Measurements from ENCODE around the gene OR6C75.
"Not testable (repeated sequence)": the region's sequence is repeated elsewhere in the genome, so short reads cannot be mapped to it uniquely, and the experiment has no call there.

OR6C75 gene

DNA sequence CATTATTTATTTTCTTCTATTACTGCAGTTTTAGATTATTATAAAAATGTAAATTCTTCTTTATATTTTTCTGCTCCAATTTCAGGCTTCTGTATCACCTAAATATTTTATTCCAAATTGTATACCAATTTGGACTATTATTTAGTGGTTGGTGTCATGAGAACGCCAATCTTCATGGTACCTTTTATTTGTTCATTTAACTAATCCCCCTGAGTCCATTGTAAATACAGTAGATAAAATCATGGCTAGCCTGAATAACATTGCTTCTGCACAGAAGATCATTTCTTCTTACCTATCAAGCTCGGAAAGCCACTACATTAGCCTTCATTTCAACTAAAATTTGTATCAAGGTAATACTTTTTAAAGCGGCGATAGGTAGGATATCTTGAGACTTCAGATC lies at the start of gene OR6C75:
Gene OR6C75, plus strand, starts transcription at position 301 of the 400 bp plus-strand sequence. CDS start 2,136 bp downstream, outside the sequence.
- no peak for DNase-seq

GRCh38 chr12:55314043-55314442 lies 48.7 kb upstream of the OR6C75 start, which contains the start of gene OR6C1:
Gene OR6C1 (plus strand): TSS chr12:55314343. CDS start chr12:55320600, 6,257 bp downstream.
- DNase-seq, result no peak

DNA sequence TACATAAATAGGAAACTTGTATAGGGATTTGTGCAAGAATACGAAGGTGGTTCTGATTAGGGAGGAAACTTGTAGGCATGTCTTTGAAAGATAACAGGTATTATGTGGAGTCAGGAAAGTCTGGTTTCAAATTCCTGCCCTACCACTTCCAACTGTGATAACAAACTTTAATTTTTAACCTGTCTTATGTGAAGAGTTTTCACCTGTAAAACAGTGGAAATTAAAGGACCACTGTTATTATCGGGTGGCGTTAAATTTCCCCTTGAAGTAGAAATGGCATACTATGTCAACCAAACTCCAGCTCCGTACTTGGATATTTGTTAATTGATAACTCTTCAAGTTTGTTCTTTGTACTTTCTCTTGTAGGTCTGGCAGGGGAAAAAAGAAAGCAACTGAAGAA lies 42.6 kb upstream of the OR6C75 start:
- no peak for DNase-seq

- DNase-seq, result not testable (repeated sequence)
These were observed 37.0 kb upstream of the OR6C75 start for GRCh38 chr12:55325801-55326200.

DNA sequence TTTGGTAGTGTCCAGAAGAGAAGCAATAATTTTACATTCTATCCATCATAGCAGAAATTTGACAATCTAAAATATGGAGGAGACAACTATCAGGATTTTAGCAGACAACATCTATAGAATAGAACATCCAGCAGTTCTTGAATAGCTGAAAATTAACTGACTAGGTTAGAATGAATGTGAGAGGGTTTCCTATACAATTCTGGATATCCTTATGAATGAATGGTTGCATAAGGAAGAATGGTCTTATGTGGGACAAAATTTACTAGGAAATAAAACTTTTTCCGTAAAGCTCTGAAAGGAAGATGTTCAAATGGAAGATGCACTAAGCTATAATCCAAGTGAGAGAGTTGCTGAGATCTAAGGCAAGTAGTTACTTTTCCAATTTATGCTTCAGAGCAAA lies 32.3 kb upstream of the OR6C75 start, which contains the start of gene OR6C3:
Gene OR6C3, plus strand, starts transcription at position 301 of the 400 bp plus-strand sequence. CDS start 955 bp downstream, outside the sequence.
- no peak for DNase-seq

GRCh38 chr12:55336002-55336401 lies 26.8 kb upstream of the OR6C75 start:
- no peak for DNase-seq

DNA sequence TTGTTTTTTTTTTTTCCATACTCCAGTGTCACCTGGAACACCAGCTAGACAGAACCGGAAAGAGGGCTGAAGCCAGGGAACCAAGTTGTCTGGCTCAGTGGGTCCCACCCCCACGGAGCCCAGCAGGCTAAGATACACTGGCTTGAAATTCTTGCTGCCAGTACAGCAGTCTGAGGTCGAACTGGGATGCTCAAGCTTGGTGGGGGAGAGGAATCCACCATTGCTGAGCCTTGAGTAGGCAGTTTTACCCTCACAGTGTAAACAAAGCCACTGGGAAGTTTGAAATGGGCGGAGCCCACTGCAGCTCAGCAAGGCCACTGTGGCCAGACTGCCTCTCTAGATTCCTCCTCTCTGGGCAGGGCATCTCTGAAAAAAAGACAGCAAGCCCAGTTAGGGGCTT lies 7.4 kb upstream of the OR6C75 start:
- not testable (repeated sequence) for DNase-seq

DNA sequence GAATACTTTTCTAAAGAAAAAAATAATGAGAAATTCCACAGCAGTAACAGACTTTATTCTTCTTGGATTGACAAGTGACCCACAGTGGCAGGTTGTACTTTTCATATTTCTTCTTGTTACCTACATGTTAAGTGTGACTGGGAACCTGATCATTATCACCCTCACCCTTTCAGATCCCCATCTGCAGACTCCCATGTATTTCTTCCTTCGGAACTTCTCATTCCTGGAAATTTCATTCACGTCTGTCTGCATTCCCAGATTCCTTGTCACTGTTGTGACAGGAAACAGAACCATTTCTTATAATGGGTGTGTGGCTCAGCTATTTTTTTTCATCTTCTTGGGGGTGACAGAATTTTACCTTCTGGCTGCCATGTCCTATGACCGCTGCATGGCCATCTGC lies 2.3 kb downstream of the OR6C75 start:
- no peak for DNase-seq

- no peak for DNase-seq
These were observed 9.7 kb downstream of the OR6C75 start for GRCh38 chr12:55372521-55372920.

GRCh38 chr12:55385891-55386290 lies 23.1 kb downstream of the OR6C75 start:
- no peak for DNase-seq

DNA sequence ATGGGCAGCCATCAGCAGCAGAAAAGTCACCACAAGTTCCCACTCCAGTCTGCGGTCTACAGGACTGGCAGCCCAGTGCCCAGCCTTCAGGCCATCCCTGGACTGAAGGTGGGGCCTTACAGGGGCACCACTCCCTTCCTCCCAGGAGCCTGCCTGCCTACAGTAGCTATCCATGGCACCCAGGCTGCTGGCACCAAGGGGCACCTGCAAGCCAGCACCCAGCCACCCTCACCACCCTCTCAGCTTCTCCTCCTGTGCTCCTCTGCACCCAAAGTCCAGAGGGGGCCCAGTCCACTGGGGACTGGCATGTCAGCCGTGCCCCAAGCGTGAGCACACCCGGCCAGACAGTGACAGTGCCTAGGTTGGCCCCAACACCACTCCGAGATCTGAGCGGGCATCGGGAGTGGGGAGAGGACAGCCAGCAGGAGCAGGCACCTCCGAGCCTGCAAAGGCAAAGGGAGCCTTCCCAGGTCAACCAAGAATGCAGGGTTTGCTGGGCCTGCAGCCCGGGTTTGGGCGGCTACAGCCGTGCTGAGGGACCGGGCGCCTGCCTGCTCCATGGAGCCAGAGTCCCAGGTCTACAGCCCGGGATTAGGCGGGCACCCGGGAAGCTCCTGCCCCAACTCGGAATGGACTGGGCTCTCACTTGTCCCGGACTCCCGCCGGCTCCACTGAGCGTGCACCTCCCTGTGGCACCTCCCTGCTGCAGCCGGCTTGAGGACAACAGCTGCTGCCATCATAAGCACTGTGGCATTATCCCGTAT lies 29.4 kb downstream of the OR6C75 start:
- DNase-seq, result no peak

DNA sequence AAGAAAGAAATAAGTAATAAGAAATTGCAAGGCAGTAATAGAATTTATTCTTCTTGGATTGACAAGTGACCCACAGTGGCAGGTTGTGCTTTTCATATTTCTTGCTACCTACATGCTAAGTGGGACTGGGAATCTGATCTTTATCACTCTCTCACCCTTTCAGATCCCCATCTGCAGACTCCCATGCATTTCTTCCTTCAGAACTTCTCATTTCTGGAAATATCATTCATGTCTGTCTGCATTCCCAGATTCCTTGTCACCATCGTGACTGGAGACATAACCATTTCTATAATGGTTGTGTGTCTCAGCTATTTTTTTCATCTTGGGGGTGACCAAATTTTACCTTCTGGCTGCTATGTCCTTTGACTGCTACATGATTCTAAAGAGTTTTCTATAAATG lies 33.6 kb downstream of the OR6C75 start:
- no peak for DNase-seq

GRCh38 chr12:55400229-55400628 lies 37.5 kb downstream of the OR6C75 start, which contains the start of gene OR6C65:
Gene OR6C65 (plus strand): TSS chr12:55400529. CDS start chr12:55400529, 0 bp downstream.
- DNase-seq, result no peak

GRCh38 chr12:55407866-55408265 lies 45.1 kb downstream of the OR6C75 start:
- no peak for DNase-seq

GRCh38 chr12:55409133-55409532 lies 46.4 kb downstream of the OR6C75 start:
- DNase-seq, result not testable (repeated sequence)

GRCh38 chr12:55412138-55412537 lies 49.4 kb downstream of the OR6C75 start:
- DNase-seq, result not testable (repeated sequence)

- DNase-seq, result not testable (repeated sequence)
These were observed 51.0 kb downstream of the OR6C75 start for GRCh38 chr12:55413498-55414388.

- not testable (repeated sequence) for DNase-seq
These were observed 51.6 kb downstream of the OR6C75 start for GRCh38 chr12:55414396-55414823.

GRCh38 chr12:55414889-55415288 lies 52.1 kb downstream of the OR6C75 start:
- not testable (repeated sequence) for DNase-seq

- DNase-seq, result no peak
These were observed 54.2 kb downstream of the OR6C75 start for GRCh38 chr12:55416961-55417360.

All from NCI-H446 treated with DMSO at 0.1 percent for 48 hours (cell line).